ENCODE data around the gene CCR9.

DNA sequence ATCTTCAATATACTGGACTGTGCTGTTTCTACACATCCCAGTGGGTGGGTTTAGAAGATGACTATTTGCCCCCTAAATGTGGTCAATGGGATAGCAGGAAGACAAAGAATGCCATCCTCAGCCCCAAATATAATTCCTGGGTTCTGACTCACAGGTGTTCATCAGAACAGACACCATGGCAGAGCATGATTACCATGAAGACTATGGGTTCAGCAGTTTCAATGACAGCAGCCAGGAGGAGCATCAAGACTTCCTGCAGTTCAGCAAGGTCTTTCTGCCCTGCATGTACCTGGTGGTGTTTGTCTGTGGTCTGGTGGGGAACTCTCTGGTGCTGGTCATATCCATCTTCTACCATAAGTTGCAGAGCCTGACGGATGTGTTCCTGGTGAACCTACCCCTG is 60.0 kb downstream of the CCR9 start:
- TF ChIP-seq, protein P1, sequence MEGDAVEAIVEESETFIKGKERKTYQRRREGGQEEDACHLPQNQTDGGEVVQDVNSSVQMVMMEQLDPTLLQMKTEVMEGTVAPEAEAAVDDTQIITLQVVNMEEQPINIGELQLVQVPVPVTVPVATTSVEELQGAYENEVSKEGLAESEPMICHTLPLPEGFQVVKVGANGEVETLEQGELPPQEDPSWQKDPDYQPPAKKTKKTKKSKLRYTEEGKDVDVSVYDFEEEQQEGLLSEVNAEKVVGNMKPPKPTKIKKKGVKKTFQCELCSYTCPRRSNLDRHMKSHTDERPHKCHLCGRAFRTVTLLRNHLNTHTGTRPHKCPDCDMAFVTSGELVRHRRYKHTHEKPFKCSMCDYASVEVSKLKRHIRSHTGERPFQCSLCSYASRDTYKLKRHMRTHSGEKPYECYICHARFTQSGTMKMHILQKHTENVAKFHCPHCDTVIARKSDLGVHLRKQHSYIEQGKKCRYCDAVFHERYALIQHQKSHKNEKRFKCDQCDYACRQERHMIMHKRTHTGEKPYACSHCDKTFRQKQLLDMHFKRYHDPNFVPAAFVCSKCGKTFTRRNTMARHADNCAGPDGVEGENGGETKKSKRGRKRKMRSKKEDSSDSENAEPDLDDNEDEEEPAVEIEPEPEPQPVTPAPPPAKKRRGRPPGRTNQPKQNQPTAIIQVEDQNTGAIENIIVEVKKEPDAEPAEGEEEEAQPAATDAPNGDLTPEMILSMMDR (IDR thresholded peaks at IDR 0.05), result peak in 1 of 5 experiments; percentile 22
- no peak for TF ChIP-seq POLR2AphosphoS5 (IDR thresholded peaks at IDR 0.05)
- TF ChIP-seq POLR2A (IDR thresholded peaks at IDR 0.05), result no peak

All from transverse colon (tissue), 4 donors.